NCI-H69 (cell line): Measurements from ENCODE around the gene ANKS6.

Experiments
- DNase-seq: peaks from one replicate; lab custom pipeline; 2025; lab: John Stamatoyannopoulos, UW

The ANKS6 gene

GRCh38 chr9:98796364-98797101 lies at the start of gene ANKS6:
Gene ANKS6 (minus strand): TSS chr9:98796555. CDS start chr9:98796491, 64 bp downstream.
- DNase-seq = peak; percentile 94

GRCh38 chr9:98846081-98846480 lies 49.7 kb upstream of the ANKS6 start:
- no peak for DNase-seq

- DNase-seq = no peak
Observed at GRCh38 chr9:98842510-98842909, 46.2 kb upstream of the ANKS6 start.

DNA sequence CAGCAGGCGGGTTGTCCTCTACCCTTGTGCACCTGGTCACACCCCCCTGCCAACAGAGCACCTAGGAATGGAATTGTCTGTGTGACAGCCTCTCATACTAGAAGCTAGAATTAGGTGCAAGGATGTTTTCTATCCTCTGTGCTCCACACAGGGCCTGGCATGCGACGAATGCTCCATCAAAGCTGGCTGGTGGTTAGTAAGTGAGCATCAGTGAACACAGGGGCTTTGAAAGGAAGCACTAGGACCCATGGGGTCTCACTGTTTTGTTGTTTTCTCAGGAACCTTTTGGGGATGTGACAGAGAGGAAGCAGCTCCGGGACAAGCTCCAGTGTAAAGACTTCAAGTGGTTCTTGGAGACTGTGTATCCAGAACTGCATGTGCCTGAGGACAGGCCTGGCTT lies 43.4 kb upstream of the ANKS6 start:
- no peak for DNase-seq

DNA sequence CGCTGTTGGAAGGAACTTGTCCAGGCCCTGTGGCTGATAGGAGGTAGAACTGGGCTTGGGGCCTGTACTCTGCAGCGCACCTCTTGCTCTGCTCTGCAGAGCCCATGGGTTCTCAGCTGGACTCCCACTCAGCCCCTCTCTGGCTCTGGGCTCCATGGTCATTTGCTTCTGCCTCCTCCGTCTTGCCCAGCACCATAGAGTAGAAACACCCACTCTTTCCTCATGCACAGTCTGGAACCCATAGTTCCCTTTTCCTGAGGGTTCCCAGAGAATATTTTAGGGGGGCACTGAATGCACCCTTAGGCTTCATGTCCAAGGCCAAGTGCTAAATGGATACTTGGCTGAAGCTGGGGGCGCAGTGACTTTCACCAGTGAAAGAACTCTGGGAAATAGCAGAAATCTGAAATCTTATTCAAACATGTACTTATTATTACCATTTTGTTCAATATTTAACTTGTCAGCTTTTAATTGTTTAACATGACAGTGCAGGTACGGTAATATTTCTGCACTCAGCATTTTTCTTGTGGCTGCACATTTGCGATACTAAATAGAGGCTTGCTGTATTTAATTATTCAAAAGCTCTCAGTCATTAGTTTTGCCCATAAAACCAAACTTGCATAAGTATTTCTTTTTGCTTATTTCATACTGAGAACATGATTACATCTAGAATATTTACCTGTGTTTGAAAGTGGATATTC lies 42.7 kb upstream of the ANKS6 start:
- no peak for DNase-seq

- peak; percentile 36 for DNase-seq
Observed at GRCh38 chr9:98838155-98838867, 42.0 kb upstream of the ANKS6 start.

DNA sequence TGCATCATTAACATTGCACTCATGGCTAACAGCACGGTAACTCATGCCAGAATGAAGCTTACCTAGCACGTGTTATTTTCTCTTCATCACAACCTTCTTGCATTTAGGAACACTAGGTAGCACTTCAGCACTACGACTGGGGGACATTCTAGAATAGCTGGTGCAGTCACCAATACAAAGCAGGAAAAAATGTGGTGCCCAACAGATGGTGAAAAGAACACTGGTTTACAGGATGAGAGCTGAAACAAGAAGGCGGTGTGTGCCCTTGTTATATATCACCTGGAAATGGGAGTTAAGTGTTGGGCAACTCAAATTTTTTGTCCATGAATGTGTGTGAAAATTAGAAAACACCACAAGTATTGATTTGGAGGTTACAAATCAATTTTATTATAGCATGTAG lies 41.2 kb upstream of the ANKS6 start:
- DNase-seq = no peak

DNA sequence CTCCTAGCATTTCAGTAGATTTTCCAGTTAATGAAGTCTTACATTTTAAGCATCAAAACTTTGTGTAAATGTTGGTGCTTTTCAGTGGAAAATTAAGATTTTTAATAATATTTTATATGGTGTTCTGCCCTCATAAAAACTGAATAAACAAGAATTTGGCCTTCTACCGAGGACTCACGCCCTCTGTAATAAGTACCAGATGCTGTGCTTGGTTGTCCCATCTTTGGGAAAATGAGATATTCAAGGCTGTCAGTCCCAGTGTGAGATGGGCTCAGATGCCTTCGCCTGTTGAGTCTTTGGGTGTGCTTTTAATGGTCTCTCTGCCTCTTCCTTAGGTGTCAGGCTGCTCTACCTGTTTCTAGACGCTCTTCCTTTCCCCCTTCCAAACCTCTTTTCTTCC lies 39.9 kb upstream of the ANKS6 start:
- no peak for DNase-seq

DNA sequence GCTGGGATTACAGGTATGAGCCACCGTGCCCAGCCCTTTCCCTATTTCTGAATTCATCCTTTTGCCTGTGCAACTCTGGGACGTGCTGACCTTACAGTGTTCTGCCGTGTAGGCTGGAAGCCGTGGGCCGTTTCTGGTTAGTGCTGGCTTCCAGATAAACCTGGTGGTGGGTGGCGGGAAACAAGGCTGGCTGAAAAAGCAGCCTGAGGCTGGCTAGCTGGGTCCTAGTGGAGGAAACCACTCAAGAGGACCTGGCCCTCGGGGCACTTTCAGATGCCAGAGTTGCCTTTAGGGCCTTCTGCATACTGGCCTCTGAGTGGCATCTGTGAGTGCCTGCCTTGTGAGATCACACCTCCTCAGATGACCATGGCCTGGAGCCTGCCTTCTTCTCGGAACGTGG lies 38.0 kb upstream of the ANKS6 start:
- DNase-seq = no peak

DNA sequence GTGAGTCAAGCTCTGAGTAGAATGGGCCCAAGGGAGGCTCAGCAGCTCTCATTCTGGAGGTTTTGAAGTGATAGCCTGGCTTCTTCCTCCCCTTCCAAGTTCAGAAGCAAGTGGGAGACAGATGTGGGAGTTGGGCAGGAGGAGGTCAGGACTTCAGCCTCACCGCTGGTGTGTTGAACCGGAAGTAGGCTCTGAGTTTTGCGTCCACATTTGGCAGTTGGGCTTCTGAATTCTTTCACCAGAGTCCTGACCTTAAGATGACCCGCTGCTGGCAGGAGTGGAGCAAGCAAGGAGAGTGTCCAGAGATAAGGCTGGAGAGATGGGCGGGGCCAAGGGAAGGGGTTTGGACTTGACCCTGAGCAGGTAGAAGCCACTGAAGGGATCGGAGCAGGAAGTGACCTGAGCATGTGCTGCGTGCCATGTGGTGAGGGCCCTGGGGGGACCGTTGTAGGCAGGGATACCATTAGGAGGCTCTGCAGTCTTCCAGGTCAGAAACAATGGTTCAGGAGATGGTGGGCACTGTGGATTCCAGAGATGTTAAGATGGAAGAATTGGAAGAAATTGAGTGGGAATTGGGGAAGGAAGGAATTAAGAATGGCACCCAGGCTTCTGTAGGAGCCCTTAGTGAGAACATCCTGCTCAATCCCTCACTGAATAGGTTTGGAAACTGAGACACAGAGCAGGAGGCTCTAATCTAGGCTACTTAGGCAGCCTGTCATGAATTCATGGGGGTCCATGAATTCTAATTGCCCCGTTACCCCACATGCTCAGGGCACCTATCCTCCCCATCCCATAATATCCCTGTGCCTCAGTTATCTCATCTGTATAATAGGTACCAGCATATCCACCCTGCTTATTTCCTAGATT lies 37.0 kb upstream of the ANKS6 start:
- DNase-seq = no peak

GRCh38 chr9:98832768-98833089 lies 36.4 kb upstream of the ANKS6 start:
- no peak for DNase-seq

GRCh38 chr9:98831696-98832095 lies 35.3 kb upstream of the ANKS6 start:
- no peak for DNase-seq

DNA sequence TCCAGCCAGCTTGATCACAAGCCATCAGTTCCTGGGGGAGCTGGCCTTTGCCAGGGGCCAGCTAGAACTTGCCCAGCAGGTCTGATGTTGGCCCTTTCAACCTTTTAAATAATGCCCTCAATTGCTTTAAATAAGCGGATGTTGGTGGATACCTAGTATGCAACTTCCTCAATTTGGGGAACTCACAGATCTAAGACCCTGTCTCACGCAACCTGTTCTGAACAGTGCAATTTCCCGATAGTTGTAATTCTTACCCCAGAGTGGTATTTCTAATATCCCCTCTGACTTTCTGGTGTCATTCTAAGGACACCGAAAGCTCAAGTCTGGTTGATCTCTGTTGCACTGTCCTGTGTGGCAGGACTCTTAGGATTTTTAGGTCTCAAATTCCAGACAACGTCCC lies 34.2 kb upstream of the ANKS6 start:
- no peak for DNase-seq

DNA sequence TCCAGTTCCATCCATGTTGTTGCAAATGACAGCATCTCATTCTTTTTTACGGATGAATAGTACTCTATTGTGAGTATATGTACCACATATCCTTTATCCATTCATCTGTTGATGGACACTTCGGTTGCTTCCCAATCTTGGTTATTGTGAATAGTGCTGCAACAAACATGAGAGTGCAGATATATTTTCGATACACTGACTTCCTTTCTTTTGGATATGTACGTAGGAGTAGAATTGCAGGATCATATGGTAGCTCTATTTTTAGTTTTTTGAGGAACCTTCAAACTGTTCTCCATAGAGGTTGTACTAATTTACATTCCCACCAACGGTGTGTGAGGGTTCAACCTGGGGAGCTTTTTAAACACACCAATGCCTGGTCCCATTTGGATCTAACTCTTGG lies 33.4 kb upstream of the ANKS6 start:
- no peak for DNase-seq

GRCh38 chr9:98826716-98827115 lies 30.4 kb upstream of the ANKS6 start:
- DNase-seq = no peak

DNA sequence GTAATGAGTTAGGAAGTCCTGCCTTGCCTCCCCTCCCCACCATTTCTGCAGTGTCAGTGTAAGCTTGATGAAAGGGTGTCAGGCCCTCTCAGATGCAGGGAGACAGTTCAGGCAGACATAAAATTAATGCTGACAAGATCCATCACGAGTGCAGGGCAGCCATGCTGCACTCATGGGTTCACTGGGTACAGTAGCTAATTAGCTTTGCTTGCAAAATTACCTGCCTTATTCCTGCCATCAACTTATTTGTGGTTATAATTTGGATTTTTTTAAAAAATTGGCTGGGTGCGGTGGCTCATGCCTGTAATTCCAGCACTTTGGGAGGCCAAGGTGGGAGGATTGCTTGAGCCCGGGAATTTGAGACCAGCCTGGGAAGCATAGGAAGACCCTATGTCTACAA lies 29.1 kb upstream of the ANKS6 start:
- peak; percentile 13 for DNase-seq

- peak; percentile 63 for DNase-seq
Observed at GRCh38 chr9:98823666-98824334, 27.4 kb upstream of the ANKS6 start.

GRCh38 chr9:98822661-98823060 lies 26.3 kb upstream of the ANKS6 start:
- no peak for DNase-seq

- no peak for DNase-seq
Observed at GRCh38 chr9:98821831-98822230, 25.5 kb upstream of the ANKS6 start.

DNA sequence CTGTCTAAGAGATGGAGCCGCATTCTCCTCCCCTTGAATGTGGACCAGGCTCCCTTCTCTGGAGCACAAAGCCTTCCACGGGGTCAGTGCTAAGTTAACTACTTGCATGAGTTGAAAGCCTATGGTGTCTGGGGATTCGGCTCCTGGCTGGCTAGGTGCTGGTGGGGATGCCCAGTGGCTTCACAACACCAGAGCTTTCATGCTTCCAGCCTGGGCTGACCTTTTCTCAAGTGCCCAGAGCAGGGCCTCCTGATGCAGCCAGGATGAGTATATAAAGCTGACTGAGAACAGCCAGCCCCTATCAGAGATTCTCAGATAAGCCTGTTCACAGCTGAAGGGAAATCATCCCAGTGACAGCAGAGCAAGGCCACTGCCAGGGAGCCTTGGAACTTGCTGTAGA lies 22.9 kb upstream of the ANKS6 start:
- DNase-seq = no peak

DNA sequence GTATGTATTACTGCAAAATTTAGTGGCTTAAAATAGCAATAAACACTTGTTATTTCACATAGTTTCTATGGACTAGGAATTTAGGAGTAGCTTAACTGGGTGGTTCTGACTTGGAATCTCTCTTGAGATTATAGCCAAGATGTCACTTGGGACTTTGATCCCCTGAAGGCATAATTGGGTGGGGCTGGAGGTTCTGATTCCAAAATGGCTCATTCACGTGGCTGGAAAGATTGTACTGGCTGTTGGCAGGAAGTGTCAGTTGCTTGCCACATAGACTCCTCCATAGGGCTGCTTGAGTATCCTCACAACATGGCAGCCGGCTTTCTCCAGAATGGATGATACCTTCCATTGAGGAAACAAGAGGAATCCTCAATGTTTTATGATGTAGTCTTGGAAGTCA lies 22.4 kb upstream of the ANKS6 start:
- DNase-seq = no peak
